HG02852 (cell line): ENCODE data around the gene IFNA8.
"Not testable (repeated sequence)": the region's sequence is repeated elsewhere in the genome, so short reads cannot be mapped to it uniquely, and the experiment has no call there.

Source experiments
- ATAC-seq: cut with Tn5 transposase; IDR thresholded peaks from one replicate; pipeline ENCODE4 v1.9.1; 2021; ENCODE audit warnings: mild to moderate bottlenecking, moderate library complexity; ENCODE audit not compliant: unreplicated experiment

The IFNA8 gene

DNA sequence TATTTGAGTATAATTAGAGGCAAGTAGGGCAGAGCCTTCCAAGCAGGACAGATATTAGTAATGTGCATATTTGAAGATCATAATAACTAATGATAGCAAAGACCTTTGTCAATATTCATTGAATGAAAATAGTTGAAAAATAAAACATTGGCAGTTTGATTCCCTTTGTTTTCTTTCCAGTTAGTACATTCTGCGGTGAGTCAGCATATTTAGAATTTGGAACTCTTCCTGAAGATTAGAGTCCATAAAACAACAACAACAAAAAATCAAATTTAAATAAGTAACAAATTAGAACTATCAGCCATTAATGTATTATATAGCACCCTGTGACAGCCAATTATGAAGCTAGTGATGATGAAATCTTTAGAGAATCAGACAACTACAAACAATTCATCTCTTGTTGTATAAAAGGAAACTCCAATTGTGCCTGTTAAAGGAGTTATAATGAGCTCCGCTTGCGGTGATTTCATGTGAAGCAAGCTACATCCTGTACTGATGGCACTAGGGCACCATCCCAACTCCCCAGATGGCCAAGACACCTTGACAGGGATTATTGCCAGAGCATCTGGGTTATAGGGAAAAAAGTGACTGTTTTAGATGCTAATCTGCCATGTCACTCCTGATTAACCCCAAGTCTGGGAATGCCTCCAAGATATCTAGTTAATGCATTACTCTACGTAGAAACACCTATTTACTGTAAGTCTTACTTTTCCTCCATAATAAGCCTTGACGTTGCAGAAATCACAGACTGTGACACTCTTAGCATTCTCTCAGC, 6.8 kb downstream of the IFNA8 start:
- no peak for ATAC-seq

GRCh38 chr9:21428235-21428634, 19.3 kb downstream of the IFNA8 start:
- ATAC-seq: peak; percentile 73

DNA sequence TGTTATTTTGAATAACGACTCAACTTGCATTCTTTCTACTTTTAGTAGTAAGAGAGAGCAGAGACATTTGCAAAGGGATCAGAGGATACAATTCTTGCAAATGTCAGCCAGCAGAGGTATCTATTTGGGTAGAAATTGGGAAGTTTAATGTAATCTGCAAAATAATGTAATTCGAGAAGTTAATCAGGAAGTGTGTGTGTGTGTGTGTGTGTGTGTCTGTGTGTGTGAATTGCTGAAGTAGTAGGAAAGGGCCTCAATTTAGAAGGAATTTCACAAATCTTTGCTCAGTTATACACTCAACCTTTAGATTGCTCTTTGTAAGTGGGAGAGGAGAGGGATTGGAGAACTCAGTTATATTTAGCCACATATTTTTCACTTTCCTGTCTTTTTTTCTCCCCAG, 20.3 kb downstream of the IFNA8 start:
- ATAC-seq: no peak

- peak; percentile 61 for ATAC-seq
Observed at GRCh38 chr9:21432672-21433425, 23.9 kb downstream of the IFNA8 start.

DNA sequence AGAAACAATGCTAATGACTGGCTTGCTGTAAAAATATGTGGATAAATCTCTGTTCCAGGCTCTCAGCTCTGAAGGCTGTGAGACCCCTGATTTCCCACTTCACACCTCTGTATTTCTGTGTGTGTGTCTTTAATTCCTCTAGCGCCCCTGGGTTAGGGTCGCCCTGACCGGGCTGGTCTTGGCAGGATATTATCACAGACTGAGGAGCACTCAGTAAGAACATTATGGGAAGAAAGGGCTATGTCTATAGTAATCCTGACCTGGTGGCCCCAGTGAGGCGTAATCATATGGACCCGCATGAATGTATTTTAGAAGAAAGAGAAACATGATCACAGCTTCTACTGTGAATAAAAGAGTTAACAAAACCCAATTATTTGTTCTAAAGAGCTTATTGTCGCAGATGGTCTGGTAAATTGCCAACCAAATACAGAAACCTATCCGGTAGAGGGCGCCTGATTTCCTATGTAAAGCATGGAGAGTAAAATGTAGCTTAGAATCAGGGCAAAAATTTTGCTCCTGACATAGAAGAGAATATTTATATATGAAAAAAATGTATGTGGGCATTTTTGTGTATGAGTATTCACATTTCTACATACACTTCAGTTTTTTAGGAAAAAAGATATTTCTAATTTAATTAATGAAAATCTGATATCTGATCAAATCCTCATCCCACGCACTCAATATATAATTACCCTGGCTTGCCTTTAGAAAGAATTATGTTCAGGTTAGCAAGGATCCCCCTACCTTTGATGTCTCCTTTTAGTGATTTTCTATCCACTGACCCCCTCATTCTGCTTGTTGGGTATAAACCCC, 25.5 kb downstream of the IFNA8 start:
- ATAC-seq: no peak

DNA sequence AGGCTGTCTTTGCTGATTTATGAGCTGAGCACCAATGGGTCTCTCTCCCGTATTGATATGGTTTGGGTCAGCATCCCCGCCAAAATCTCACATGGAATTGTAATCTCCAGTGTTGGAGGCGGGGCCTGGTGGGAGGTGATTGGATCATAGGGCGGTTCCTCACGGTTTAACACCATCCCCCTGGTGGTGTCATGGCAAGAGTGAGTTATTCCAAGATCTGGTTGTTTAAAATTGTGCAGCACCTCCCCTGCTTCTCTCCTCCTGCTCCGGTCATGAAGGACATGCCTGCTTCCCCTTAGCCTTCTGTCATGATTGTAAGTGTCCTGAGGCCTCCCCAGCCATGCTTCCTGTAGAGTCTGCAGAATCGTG, 26.1 kb downstream of the IFNA8 start:
- ATAC-seq: not testable (repeated sequence)

- no peak for ATAC-seq
Observed at GRCh38 chr9:21440139-21440538, 31.2 kb downstream of the IFNA8 start, which contains the start of gene IFNA1. Gene IFNA1, plus strand, starts transcription at chr9:21440439. Its CDS starts 69 bp downstream, at chr9:21440508.

DNA sequence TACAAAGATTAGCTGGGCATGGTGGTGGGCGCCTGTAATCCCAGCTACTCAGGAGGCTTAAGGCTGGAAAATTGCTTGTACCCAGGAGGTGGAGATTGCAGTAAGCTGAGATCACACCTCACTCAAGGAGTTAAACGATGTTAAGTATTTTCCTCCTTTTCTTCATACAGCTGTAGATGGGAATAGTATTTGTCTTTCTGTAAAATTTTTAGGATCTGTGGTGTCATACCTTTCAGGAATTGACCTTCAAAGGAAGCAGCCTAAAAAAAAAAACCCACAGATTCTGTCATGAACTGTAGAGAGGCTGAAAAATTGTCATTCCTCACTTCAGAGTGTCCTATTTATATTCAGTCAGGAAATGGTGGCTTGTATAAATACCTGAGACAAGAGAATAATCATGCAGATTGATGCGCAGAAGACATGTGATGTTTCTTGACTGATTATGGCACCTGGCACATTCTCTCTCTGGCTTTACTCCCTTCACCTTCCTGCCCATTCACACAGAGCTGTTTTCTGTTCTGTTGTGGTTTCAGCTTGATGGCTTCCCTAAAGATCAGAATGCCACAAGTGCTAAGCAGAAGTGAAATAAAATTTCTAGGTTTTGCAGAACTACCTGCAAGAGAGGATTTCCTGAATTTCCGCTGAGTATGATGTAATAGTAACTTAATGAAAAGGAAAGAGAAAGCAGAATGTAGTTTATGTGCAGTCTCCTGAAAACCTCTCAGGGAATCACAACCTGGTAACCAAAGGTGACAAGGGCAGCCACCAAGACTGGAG, 35.1 kb downstream of the IFNA8 start:
- peak; percentile 93 for ATAC-seq

- ATAC-seq: not testable (repeated sequence)
Observed at GRCh38 chr9:21449312-21449711, 40.4 kb downstream of the IFNA8 start.

DNA sequence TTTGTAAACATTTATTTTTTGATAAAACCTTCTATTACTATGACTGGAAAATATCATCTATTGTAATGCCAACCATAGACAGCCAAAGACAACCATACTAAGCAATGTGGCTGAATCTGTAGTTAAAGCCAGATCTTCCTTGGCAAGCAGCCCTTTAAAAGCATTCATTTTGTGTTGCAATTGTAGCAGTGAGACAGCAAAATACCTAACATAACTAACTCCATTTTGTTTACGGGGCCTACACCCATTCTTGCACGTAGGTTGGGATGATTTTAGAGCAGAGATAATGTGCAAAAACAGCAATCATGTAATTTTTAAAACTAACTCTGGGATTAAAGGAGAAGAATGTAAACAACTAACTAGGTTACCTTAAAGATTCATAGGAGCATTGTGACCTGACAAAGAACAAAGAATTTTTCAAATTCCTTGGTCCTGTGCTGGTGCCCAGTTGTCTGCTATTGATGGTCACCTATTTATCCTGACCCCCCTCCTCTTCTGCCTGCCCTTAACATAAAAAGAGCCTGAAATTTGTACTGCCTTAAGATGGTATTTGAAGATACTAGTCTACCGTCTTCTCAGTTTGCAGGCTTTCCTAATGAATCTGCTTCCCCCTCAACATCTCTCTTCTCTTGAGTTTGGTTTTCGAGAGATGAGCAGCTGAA, 41.9 kb downstream of the IFNA8 start:
- ATAC-seq: no peak

- ATAC-seq: no peak
Observed at GRCh38 chr9:21452681-21453080, 43.8 kb downstream of the IFNA8 start.

DNA sequence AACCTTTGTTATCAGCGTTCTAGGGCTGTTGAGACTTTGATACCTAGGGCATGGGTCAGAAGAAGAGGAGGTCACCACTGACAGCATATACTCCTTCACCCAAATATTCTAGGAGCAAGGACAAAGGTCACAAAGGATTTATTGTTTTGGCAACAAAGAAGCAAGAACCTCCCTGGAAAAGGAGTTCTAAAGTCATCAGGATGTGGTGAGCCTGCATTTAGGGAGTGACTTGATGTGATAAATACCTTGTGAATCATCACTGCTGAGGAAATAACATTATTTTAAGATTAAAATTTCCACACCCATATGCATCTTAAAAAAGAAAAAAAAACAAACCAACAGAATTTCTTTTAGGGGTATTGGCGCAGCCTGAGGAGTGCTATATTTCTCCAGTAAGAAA, 45.2 kb downstream of the IFNA8 start:
- no peak for ATAC-seq

DNA sequence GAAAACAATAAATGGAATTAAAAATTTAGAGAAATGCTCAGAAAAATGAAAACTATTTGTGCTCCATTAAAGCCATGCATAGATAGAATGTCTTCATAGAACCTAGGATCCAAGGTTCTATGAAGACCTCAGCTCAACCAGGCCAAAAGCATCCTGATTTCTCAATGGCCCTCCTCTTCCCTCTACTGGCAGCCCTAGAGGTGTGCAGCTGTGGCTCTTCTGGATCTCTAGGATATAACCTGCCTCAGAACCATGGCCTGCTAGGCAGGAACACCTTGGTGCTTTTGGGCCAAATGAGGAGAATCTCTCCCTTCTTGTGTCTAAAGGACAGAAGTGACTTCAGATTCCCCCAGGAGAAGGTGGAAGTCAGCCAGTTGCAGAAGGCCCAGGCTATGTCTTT, 46.4 kb downstream of the IFNA8 start:
- peak; percentile 94 for ATAC-seq
